Posterior vena cava (tissue), 2 donors: ENCODE data around the gene MPL. TPM values are rescaled to one million over a fixed set of nuclear protein-coding genes. Genes with fewer than 3 reads are reported as not detected.
A peak's percentile ranks its signal among the peaks of the same experiment; 100 is the strongest.
"Not testable (repeated sequence)": the region's sequence is repeated elsewhere in the genome, so short reads cannot be mapped to it uniquely, and the experiment has no call there.

ENCODE experiments used
- DNase-seq: peaks from one replicate; pipeline ENCODE4 v3.0.0-alpha.2; 2020; ENCODE audit warnings: low spot score
- intact Hi-C, 2 donors: fragments of 100-400 bp; cut with DNase I; formaldehyde crosslinking; loops; one replicate each; pipeline versions ENCODE4 v1.14.1 to v1.14.2; 2022 to 2023
- total RNA-seq, 2 donors: library from RNA; stranded (reverse); fragmentation: NEBNext Ultra II Directional; extraction: Animal tissue kit (Norgen Biotek cat#: 25700); gene quantifications; one replicate each; pipeline ENCODE4 v1.2.1, GENCODE V29; 2021
- donor health status: DM: yes; HTN: yes; CAD: no.
- donor health status: DM: yes; HTN: yes; CAD: no.

MPL gene
- total RNA-seq, 2 donors from 2014 or later = 0.90 TPM; not detected in 1

GRCh38 chr1:43366179-43366578 lies 28.6 kb downstream of the MPL start:
- intact Hi-C loops = no loop called here
- DNase-seq = no peak

- no peak for DNase-seq
- intact Hi-C loops = no loop called here
Measured at GRCh38 chr1:43366601-43367025, 29.0 kb downstream of the MPL start.

DNA sequence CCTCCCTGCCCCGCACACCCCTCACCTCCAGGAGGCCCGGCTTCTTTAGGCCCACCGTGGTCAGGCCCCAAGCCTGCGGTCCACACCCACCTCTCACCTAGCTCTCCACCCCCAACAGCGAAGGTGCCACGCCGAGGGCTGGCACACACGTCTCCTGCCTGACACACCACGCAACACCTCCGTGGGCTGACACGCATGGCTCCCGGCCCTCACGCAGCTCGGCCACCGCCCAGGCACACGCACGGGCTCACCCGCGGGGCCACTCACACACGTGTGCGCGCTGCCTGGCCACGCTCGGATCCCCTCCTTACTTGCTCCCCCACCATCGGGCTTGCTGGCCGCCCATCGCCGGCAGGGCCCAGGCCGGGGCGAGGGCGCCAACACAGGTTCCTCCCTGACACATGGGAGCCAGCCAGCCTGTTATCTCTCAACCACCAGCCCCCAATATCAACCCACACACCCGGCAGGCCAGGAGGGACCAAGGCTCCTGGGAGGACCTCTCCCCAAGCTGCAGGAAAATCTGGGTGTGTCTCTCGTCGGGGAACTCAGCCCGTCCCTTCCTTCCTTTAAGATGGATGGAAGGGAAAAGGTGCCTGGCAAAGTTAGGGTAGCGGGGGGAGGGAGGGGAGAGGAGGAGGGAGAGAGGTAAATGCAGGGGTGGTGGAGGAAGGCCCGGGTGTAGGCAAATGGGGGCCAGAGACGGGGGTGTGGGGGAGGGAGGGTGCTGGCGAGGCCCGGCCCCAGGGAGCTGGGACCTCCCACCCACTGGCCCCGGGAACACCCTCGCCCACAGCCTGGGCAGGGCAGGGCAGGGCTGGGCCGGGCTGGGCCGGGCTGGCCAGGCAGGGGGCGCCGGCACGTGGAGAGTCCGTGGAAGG lies 29.6 kb downstream of the MPL start:
- intact Hi-C loops = no loop called here
- no peak for DNase-seq

DNA sequence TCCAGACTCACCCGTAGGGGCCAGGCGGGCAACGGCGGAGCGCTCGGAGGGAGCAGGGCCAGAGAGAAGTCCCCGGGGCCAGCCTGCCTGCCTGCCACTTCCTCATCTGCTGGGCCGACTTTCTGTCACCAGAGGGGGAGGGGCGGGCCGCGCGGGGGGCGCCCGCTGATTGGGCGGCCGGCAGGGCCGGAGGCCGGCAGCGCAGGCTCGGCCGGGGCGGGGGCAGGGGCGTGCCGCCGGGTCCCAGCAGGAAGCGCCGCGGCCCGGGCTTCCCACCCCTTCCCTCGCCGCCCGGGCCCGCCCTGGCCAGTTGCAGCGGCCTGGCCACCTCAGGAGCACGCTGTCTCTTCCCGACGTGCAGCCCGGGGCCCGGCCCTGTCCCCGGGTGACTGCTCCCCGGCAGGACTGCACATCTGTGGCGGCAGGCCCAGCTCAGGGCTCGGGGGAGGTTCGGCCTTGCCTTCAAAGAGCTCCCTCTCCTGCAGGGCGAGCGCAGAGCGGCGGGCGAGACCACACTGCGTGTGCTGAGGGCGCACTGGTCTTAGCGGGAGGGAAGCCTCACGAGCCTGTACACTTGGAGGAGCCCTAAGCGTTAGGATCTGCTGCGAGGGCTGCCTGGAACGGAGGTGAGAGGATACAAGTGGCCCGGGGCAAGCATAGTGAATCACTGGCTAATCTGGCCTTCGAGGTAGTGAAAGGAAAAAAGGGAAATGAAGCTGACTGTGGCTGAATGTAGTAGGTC lies 30.5 kb downstream of the MPL start, which contains the start of gene ELOVL1:
Gene ELOVL1 (minus strand): TSS at position 108 of the 742 bp plus-strand sequence. CDS start 2,402 bp downstream, outside the sequence.
- DNase-seq = peak; percentile 98
- intact Hi-C loops = no loop called here

DNA sequence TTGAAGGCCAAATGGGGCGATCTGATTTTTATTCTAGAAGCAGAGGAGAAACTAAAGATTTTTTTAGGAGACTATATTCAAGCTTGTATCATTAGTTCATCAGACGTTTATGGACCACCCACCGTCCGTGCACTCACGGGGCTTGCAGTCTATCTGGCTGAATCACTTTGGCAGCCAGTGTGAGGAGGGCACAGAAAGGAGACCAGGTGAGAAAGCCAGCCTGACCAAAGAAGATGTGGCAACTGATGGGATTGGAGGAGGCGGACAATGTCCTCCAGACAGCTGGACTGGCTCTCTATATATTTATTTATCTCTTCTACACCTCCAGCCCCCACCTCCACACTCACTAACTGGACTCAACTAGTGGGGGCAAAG lies 31.0 kb downstream of the MPL start:
- intact Hi-C loops = no loop called here

GRCh38 chr1:43369779-43370178 lies 32.2 kb downstream of the MPL start:
- DNase-seq, intact Hi-C loops: not testable (repeated sequence)

More for the DNA sequence above, 31.0 kb downstream of the MPL start:
- no peak for DNase-seq

- intact Hi-C loops = no loop called here
- no peak for DNase-seq
Measured at GRCh38 chr1:43370564-43370963, 32.9 kb downstream of the MPL start.

DNA sequence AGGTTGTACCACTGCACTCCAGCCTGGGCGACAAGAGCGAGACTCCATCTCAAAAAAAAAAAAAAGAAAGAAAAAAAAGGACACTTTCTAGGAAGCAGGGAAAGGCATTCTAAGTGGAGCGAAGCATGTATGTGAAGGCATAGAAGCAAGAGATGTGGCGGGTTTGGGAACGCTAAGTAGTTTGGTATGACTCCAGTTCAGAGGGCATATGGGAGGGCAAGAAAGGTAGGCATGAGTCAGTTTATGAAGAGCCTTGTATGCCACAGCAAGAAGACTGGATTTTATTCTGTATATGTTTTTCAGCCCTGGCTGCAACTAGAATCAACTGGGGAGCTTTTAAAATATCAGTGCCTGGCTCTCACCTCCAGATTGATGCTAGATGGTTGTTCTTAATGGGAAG lies 34.6 kb downstream of the MPL start:
- intact Hi-C loops = no loop called here
- no peak for DNase-seq

DNA sequence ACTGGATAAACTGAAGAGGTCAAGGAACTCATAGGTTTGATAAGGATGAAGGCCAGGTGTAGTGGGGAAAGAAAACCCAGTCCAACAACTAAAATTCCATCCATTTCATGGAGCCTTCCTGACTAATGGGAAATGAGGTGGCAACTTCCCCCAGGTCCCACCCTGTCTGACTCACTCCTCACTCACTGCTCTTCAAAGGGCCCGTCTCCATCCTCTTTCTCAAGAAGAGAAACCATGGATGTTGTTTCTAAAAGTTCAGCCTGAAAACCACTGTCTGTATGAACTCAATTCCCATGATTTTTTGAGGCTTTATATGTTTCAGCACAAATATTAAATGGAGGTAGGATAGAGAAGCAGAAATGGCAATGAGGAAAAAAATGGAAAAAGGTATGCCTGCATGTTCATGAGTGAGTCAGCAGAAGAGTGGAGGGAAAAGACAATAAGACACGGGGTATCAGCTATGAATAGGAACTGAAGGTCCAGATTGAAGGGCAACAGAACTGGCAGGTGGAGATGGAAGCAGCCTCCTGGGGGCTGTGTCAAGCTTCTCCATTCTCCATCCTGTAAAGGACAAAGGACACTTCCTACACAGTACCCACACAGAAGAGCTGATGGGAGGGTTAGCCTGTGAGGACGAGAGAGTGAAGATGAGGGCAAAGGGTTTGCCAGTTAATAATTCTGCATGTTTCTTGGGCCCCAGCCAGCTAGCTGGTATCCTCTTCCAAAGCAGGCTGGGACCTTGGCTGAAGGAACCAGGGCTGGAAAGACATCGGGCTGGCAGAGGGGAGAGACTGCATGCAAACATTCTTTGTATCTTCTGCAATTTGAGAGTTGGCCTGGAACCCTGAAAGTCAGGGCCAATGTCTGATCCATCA lies 35.7 kb downstream of the MPL start:
- intact Hi-C loops = no loop called here
- DNase-seq = no peak

DNA sequence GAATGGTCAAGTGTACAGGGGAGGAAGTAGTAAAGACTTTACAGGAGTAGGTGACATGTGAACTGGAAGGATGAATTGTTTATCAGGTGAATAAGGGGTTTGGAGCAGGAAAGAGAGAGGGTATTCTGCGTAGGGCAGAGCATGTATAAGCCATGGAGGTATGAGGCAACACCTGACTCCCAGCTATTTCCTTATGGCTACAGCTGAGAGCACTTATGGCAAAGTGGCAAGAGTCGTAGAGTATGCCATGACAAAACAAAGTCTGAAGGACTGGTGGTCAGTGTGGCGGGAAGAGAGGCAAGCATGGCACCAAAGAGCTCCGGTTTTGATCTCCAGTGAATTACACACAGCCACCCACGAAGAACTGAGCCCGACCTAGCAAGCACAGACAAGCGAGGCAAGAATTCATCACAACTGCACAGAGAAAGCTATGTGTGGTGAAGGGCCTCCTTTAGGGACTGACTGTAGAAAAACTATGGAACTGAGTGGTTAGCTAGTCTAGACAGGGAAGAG lies 39.2 kb downstream of the MPL start:
- no peak for DNase-seq
- intact Hi-C loops = no loop called here

- intact Hi-C loops = no loop called here
- no peak for DNase-seq
Measured at GRCh38 chr1:43377831-43378230, 40.2 kb downstream of the MPL start.

DNA sequence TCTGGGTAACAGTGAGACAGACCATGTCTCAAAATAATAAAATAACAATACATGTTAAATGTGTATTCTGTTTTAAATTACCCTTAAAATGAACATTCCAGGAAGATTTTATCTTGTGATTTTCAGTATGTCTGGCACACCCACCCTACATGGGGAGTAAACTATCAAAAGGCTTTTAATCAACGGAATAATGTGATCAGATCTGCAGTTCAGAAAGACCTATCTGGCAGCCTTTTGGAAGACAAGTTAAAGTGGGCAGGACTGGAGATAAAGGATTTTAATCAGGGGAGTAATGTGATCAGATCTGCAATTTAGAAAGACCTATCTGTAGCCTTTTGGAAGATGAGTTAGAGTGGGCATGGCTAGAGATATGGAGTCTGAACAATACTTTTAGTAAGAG lies 41.9 kb downstream of the MPL start:
- no peak for DNase-seq
- intact Hi-C loops = no loop called here

- DNase-seq = no peak
- intact Hi-C loops = no loop called here
Measured at GRCh38 chr1:43381612-43382011, 44.0 kb downstream of the MPL start.

DNA sequence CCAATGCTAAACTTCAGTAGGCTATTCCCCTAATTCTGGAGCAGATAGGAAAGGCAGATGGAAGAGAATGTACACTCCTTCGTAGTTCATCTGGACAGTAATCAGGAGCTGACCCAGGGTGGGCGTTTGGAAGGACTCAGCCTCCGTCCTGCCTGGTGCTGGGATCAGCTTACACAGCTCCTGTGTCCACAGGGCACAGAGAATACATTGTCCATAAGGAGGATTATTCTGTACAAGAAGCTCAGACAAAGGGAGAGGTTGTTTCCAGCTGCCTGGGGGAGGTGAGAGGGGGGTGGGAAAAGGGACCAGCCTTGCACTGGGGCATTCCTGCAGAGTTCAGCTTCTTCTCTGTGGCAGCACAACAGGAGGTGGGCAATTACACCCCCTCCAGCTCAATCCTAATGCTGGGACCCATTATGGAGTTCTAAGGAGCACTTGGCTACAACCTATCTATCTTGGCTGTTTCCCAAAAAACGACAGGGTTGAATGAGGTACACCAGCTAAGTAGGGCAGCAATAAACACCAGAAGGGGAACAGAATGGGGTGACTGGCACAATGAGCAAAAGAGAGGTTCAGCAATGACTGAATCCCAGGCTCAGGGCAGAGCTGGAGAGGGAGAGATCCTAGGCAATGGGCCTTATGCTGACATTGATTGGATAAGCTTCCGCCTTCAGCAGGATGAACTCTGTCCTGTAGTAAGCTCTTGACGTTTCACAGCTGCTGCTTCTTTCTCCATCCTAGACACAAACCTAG lies 44.6 kb downstream of the MPL start:
- intact Hi-C loops = no loop called here
- no peak for DNase-seq

GRCh38 chr1:43383449-43383848 lies 45.8 kb downstream of the MPL start:
- intact Hi-C loops = no loop called here
- no peak for DNase-seq

DNA sequence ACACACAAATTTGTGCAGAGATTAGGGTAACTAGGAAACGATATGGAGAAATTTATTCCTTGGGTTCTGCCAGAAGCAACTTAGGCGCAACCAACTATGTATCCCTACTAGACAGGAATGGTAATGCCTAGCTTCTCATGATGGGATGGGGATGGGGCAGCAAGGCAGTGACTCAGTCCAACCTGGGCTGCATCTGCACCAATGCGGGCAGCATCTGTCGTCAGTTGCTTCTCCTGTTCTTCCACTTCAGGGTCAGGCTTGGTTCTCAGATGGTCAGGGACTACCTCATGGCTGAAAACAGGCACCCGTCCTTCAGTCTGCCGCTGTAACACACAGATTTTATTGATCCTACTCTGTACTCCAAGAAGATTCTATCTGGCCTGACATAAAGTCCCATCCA lies 49.1 kb downstream of the MPL start:
- no peak for DNase-seq
- intact Hi-C loops = no loop called here

DNA sequence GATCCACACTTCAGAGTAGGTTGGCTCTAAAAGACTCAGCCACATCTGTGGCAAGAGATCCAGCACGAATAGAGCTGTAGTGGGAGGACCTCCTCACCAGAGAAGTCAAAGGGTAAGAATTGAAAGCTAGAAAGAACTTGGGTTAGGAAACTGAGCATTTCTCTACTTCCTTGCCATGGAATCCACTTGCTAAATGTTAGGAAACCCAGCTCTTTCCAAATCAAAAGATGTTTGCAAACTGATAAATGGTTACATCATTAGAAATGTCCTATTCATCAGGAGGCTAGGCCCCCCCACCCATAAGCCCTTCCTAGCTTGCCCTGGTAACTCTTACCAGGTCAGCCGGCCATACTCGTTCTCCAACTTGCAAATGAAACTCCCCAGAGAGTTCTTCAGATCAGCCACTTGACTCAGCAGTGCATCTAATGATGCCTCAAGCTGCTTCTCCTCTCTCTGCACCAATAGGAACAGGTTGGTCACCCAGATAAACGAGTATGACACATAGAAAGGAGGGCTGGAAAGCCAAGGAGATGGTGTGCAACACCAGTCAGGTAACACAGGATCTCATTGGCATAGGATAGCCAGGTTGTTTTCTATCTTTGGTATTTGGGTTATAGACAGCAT lies 50.5 kb downstream of the MPL start:
- intact Hi-C loops = no loop called here
- no peak for DNase-seq

GRCh38 chr1:43388613-43389012 lies 51.0 kb downstream of the MPL start:
- intact Hi-C loops = no loop called here
- no peak for DNase-seq
